Osteocyte (in vitro differentiated cells): ENCODE measurements around the gene SDK2. TPM values are rescaled to one million over a fixed set of nuclear protein-coding genes. Genes with fewer than 3 reads are reported as not detected.

Experiments used
- DNase-seq: peaks from one replicate; pipeline ENCODE4 v3.0.0; 2021; ENCODE audit warnings: mixed read lengths; ENCODE audit not compliant: unreplicated experiment; ENCODE audit errors: extremely low spot score
- H3K27ac Mint-ChIP-seq: one replicate; pipeline ENCODE4 v1.8.0; 2021; ENCODE audit warnings: mild to moderate bottlenecking, mixed read lengths; ENCODE audit not compliant: unreplicated experiment
- H3K27me3 Mint-ChIP-seq: one replicate; pipeline ENCODE4 v1.8.0; 2021; ENCODE audit warnings: mixed read lengths; ENCODE audit not compliant: unreplicated experiment
- H3K36me3 Mint-ChIP-seq: one replicate; pipeline ENCODE4 v1.8.0; 2021; ENCODE audit warnings: mixed read lengths; ENCODE audit not compliant: unreplicated experiment
- H3K4me1 Mint-ChIP-seq: one replicate; pipeline ENCODE4 v1.8.0; 2021; ENCODE audit warnings: mixed read lengths; ENCODE audit not compliant: unreplicated experiment
- H3K4me3 Mint-ChIP-seq: one replicate; pipeline ENCODE4 v1.8.0; 2021; ENCODE audit warnings: mild to moderate bottlenecking, moderate library complexity, mixed read lengths; ENCODE audit not compliant: unreplicated experiment
- H3K9me3 Mint-ChIP-seq: one replicate; pipeline ENCODE4 v1.8.0; 2021; ENCODE audit warnings: mixed read lengths; ENCODE audit not compliant: unreplicated experiment
- CTCF ChIP-seq: fragments of 200-600 bp; sonication (generic); IDR thresholded peaks from 2 replicates; pipeline ENCODE4 v1.5.0; 2021; ENCODE audit warnings: antibody characterized with exemption, mild to moderate bottlenecking, moderate library complexity
- total RNA-seq: library from RNA; stranded (reverse); gene quantifications from 2 replicates; pipeline ENCODE4 v1.2.1, GENCODE V29; 2021

SDK2 gene
- total RNA-seq, 1 donor from 2014 or later = 16.5 TPM

- H3K27me3 Mint-ChIP-seq = no peaks in the 10 kb centered on the region
- H3K9me3 Mint-ChIP-seq = no peaks in the 10 kb centered on the region
- H3K4me1 Mint-ChIP-seq = peaks cover 14% of the 10 kb centered on the region
- no peak overlapping the region for H3K4me3 Mint-ChIP-seq
- H3K27ac Mint-ChIP-seq = no peak overlapping the region
- DNase-seq = no peak
- TF ChIP-seq CTCF = no peak
- no peaks in the 10 kb centered on the region for H3K36me3 Mint-ChIP-seq
These were observed 286.9 kb downstream of the SDK2 start for GRCh38 chr17:73357318-73357717.

- Mint-ChIP-seq H3K9me3 (no peaks in the 10 kb centered on the region), H3K4me3 (no peak overlapping the region), H3K27me3 (no peaks in the 10 kb centered on the region), H3K27ac (peak overlapping the region; percentile 44), H3K36me3 (no peaks in the 10 kb centered on the region), H3K4me1 (peaks cover 14% of the 10 kb centered on the region)
- no peak for DNase-seq
- TF ChIP-seq CTCF = no peak
These were observed 287.6 kb downstream of the SDK2 start for GRCh38 chr17:73356561-73357170.

GRCh38 chr17:73354423-73355284, 289.6 kb downstream of the SDK2 start:
- H3K36me3 Mint-ChIP-seq = no peaks in the 10 kb centered on the region
- H3K9me3 Mint-ChIP-seq = no peaks in the 10 kb centered on the region
- no peaks in the 10 kb centered on the region for H3K27me3 Mint-ChIP-seq
- no peak for TF ChIP-seq CTCF
- peaks cover 14% of the 10 kb centered on the region for H3K4me1 Mint-ChIP-seq
- no peak for DNase-seq
- no peak overlapping the region for H3K27ac Mint-ChIP-seq
- no peak overlapping the region for H3K4me3 Mint-ChIP-seq

GRCh38 chr17:73352261-73352660, 292.0 kb downstream of the SDK2 start:
- no peak for DNase-seq
- Mint-ChIP-seq H3K4me1 (peaks cover 31% of the 10 kb centered on the region), H3K9me3 (no peaks in the 10 kb centered on the region), H3K36me3 (no peaks in the 10 kb centered on the region), H3K27me3 (no peaks in the 10 kb centered on the region), H3K27ac (no peak overlapping the region), H3K4me3 (no peak overlapping the region)
- no peak for TF ChIP-seq CTCF

GRCh38 chr17:73351764-73352163, 292.5 kb downstream of the SDK2 start:
- Mint-ChIP-seq H3K9me3 (no peaks in the 10 kb centered on the region), H3K4me1 (peaks cover 32% of the 10 kb centered on the region), H3K4me3 (no peak overlapping the region), H3K36me3 (no peaks in the 10 kb centered on the region), H3K27ac (no peak overlapping the region), H3K27me3 (no peaks in the 10 kb centered on the region)
- no peak for TF ChIP-seq CTCF
- DNase-seq = no peak
